ENCODE measurements around the gene ANO2.
A peak's percentile ranks its signal among the peaks of the same experiment; 100 is the strongest.

The ANO2 gene

GRCh38 chr12:5874514-5874913 lies 70.5 kb downstream of the ANO2 start:
- DNase-seq (ENCODE audit: low read depth), result no peak
- H3K4me3 ChIP-seq (ENCODE audit: control insufficient read depth, low read depth, low read length), result no peak overlapping the region
- TF ChIP-seq CTCF (IDR thresholded peaks at IDR 0.05; ENCODE audit: control insufficient read depth, insufficient read depth, low read depth, low read length, missing control alignments), result no peak

GRCh38 chr12:5873281-5873919 lies 71.7 kb downstream of the ANO2 start:
- no peak for TF ChIP-seq CTCF (IDR thresholded peaks at IDR 0.05; ENCODE audit: control insufficient read depth, insufficient read depth, low read depth, low read length, missing control alignments)
- H3K4me3 ChIP-seq (ENCODE audit: control insufficient read depth, low read depth, low read length), result no peak overlapping the region
- DNase-seq (ENCODE audit: low read depth), result no peak

GRCh38 chr12:5872745-5873144 lies 72.3 kb downstream of the ANO2 start:
- DNase-seq (ENCODE audit: low read depth), result no peak
- H3K4me3 ChIP-seq (ENCODE audit: control insufficient read depth, low read depth, low read length), result no peak overlapping the region
- peak; percentile 68 for TF ChIP-seq CTCF (IDR thresholded peaks at IDR 0.05; ENCODE audit: control insufficient read depth, insufficient read depth, low read depth, low read length, missing control alignments)

GRCh38 chr12:5871741-5872140 lies 73.3 kb downstream of the ANO2 start:
- TF ChIP-seq CTCF (IDR thresholded peaks at IDR 0.05; ENCODE audit: control insufficient read depth, insufficient read depth, low read depth, low read length, missing control alignments), result no peak
- H3K4me3 ChIP-seq (ENCODE audit: control insufficient read depth, low read depth, low read length), result no peak overlapping the region
- no peak for DNase-seq (ENCODE audit: low read depth)

- DNase-seq (ENCODE audit: low read depth), result no peak
- H3K4me3 ChIP-seq (ENCODE audit: control insufficient read depth, low read depth, low read length), result no peak overlapping the region
- no peak for TF ChIP-seq CTCF (IDR thresholded peaks at IDR 0.05; ENCODE audit: control insufficient read depth, insufficient read depth, low read depth, low read length, missing control alignments)
Measured at GRCh38 chr12:5870183-5870582, 74.9 kb downstream of the ANO2 start.

- H3K4me3 ChIP-seq (ENCODE audit: control insufficient read depth, low read depth, low read length), result no peak overlapping the region
- TF ChIP-seq CTCF (IDR thresholded peaks at IDR 0.05; ENCODE audit: control insufficient read depth, insufficient read depth, low read depth, low read length, missing control alignments), result no peak
- DNase-seq (ENCODE audit: low read depth), result no peak
Measured at GRCh38 chr12:5868625-5869295, 76.3 kb downstream of the ANO2 start.
